ENCODE results near the gene ITPR1.

DNA sequence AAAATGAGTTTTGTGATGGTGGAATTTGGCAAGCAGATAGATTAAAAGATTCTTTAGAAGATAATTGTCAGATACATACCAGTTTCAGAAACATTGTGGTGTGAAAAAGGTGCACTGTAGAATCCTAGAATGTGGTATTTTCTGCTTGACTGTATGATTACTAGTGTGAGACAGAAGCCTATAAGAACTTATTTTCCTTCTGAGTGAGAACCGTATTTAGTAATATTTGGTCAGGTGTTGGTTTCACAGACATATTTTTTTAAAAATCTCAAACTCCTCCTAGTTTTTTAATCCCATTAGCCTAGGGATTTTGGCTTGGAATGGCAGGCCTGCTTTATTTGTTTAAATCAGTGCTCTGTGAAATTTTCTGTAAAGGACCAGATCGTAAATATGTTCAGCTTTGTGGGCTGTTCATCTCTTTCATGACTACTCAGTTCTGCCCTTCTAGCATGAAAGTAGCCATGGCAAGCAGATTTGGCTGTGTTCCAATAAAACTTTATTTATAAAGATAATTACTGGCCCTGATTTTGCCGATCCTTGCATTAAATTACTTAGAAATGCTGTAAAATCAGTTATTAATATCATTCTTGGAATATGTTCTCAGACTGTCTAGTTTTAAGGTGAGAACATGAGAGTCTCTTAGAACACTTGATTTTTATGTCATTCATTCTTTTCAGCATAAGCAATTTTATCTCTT is 205.1 kb downstream of the ITPR1 start:
- TF ChIP-seq, protein P1, sequence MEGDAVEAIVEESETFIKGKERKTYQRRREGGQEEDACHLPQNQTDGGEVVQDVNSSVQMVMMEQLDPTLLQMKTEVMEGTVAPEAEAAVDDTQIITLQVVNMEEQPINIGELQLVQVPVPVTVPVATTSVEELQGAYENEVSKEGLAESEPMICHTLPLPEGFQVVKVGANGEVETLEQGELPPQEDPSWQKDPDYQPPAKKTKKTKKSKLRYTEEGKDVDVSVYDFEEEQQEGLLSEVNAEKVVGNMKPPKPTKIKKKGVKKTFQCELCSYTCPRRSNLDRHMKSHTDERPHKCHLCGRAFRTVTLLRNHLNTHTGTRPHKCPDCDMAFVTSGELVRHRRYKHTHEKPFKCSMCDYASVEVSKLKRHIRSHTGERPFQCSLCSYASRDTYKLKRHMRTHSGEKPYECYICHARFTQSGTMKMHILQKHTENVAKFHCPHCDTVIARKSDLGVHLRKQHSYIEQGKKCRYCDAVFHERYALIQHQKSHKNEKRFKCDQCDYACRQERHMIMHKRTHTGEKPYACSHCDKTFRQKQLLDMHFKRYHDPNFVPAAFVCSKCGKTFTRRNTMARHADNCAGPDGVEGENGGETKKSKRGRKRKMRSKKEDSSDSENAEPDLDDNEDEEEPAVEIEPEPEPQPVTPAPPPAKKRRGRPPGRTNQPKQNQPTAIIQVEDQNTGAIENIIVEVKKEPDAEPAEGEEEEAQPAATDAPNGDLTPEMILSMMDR (conservative IDR thresholded peaks at IDR 0.05; ENCODE audit: low read length): no peak
- TF ChIP-seq EZH2phosphoT487 (IDR thresholded peaks at IDR 0.05; ENCODE audit: borderline replicate concordance): no peak

Data from Loucy (cell line).